A673 (cell line): ENCODE measurements around the gene ENOX2.

Experiments used
- CTCF ChIP-seq: fragments of 300-800, 200-600 bp; sonication (generic); conservative IDR thresholded peaks from 2 replicates; pipeline ENCODE4 v1.5.1; 2017; ENCODE audit warnings: low read depth, mild to moderate bottlenecking, antibody characterized with exemption, low read length, moderate library complexity, mixed read lengths
- EZH2 ChIP-seq: fragments of 200-600 bp; sonication (generic); IDR thresholded peaks from 2 replicates; pipeline ENCODE4 v1.6.1; 2017; ENCODE audit warnings: borderline replicate concordance, low read depth, mild to moderate bottlenecking, mixed read lengths, antibody characterized with exemption, low read length; ENCODE audit not compliant: poor library complexity, severe bottlenecking

DNA sequence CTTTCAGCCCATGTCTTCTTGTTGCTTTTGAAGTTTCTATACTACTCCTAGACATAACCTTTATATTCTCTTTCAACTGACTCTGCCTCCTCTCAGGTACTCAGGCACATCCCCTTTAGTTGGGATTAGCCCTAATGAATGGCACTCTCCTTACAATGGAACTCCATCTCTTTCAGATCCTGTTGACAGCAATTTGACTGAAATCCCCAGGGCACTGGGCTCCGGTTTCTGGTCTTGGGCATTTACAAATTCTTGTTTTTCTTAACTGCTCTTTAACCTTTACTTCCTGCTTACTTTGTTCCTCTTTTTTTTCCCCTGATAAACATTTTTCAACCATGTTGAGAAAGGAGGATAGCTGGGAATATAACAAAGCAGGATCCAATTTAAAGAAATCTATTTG, 68.9 kb downstream of the ENOX2 start:
- no peak for TF ChIP-seq CTCF
- no peak for TF ChIP-seq EZH2
